Fibroblast of gingiva (primary cell): Measurements from ENCODE around the gene NDUFA11.

Source experiments
- DNase-seq: peaks from one replicate; pipeline ENCODE4 v3.0.0-alpha.2; 2011; ENCODE audit warnings: low read depth

NDUFA11 gene

GRCh38 chr19:5903624-5904351, at the start of gene NDUFA11:
TSS of gene NDUFA11 (minus strand) at chr19:5903790. CDS start at chr19:5903708, 82 bp downstream.
- peak; percentile 97 for DNase-seq

GRCh38 chr19:5953030-5953589, 49.5 kb upstream of the NDUFA11 start:
- DNase-seq = peak; percentile 61

DNA sequence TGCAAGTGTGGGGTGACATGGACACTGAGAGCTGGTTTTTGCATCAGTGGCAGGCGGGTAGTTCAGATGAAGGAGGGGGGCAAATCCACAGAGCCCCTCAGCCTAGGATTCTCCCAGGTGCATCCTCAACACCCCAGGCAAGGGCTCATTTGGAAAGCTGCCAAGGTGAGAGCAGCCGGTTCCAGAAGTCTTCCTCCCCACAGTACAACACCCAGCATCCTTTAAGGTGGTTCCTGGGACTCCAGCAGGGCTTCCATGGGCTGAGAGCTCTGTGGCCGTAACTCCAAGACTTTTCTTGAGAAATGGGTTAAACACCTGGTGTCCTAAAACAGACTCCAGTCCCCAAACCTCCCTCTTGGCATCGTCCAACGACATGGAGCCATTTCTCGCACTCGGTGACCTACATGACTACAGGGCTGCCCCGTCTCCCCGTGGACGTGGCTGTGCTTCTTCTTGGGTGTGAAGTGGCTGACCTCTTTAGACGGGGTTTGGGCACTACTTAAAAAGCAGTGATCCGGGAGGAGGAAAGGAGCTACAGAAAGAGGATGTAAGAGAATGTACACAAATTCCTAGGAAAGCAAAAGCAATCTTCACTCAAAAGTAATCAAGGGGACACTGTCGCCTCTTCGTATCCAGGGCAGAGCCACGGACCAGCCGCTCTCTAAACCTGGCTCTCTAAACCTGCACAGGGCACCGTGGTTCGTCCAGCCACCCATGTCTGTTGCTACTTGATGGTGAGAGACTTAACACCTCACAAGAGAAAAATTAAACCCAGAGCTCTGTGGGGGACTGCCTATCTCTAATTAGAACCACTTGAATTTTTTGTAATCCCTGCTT, 48.8 kb upstream of the NDUFA11 start:
- no peak for DNase-seq

GRCh38 chr19:5951338-5951861, 47.8 kb upstream of the NDUFA11 start:
- no peak for DNase-seq

- no peak for DNase-seq
Measured at GRCh38 chr19:5950741-5951140, 47.2 kb upstream of the NDUFA11 start.

DNA sequence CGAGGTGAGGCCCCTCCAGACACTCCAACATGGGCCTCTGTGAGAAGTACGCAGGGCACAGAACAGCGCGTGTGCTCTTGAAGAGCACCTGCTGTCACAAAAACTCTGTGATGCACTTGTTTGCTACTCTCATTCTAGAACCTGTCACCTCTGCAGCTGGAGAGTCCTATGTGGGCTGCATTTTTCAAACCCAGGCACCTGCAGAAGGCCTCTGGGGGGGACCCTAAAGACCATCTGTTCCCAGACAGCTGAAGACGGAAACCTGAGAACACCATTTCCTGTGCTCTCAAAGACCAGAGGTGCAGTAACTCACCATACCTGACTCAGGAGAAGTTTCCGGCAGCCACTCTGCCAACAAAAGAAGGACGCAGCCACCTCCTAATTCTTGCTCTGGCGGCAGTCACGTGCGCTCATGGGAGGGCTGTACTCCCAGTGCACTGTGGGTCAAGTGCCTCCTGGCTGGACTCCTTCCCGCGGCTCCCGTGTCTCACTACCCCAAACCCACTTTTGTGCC, 46.3 kb upstream of the NDUFA11 start:
- no peak for DNase-seq

GRCh38 chr19:5948752-5949564, 45.4 kb upstream of the NDUFA11 start:
- DNase-seq = no peak

DNA sequence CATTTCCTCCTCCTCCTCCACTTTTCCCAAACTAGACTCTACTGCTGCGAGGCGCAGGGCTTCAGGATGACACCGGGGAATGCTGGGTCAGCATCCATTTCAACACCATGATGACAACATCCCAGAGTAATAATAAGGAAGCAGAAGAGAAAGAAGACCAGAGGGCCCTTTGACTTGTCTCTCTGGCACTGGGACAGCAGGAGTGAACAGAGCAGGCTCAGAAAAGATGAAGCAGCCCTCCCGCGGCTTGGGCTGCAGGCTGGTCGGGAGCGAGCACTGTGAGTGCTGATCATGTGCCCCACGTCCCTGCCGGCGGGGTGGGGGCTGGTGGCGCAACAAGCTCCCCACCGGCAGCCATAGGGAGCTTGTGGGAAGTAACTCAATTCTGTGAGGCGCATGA, 43.8 kb upstream of the NDUFA11 start:
- peak; percentile 66 for DNase-seq

- peak; percentile 20 for DNase-seq
Measured at GRCh38 chr19:5943623-5944022, 40.0 kb upstream of the NDUFA11 start.

GRCh38 chr19:5943045-5943444, 39.5 kb upstream of the NDUFA11 start:
- DNase-seq = no peak

DNA sequence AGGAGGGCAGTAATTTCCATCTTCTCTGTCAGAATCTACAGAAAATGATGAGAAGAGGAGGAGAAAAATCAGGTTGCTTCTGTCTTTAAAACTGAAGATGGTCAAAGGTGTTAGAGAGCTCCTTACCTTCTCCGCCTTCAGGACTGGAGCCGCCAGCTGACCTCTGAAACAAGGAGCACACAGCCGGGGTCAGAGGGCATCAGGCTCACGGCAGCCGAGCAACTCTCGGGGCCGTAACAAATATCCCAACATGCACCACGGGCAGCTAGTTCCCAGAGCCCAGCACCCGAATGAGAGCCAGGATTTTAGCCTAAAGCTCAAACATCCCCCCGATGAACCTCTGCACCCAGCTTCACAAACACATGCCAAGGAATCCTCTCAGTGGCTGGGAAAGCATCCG, 38.1 kb upstream of the NDUFA11 start:
- no peak for DNase-seq

- DNase-seq = no peak
Measured at GRCh38 chr19:5940260-5941208, 36.9 kb upstream of the NDUFA11 start.

- no peak for DNase-seq
Measured at GRCh38 chr19:5937550-5937949, 34.0 kb upstream of the NDUFA11 start.

GRCh38 chr19:5936292-5936592, 32.7 kb upstream of the NDUFA11 start:
- DNase-seq = no peak

DNA sequence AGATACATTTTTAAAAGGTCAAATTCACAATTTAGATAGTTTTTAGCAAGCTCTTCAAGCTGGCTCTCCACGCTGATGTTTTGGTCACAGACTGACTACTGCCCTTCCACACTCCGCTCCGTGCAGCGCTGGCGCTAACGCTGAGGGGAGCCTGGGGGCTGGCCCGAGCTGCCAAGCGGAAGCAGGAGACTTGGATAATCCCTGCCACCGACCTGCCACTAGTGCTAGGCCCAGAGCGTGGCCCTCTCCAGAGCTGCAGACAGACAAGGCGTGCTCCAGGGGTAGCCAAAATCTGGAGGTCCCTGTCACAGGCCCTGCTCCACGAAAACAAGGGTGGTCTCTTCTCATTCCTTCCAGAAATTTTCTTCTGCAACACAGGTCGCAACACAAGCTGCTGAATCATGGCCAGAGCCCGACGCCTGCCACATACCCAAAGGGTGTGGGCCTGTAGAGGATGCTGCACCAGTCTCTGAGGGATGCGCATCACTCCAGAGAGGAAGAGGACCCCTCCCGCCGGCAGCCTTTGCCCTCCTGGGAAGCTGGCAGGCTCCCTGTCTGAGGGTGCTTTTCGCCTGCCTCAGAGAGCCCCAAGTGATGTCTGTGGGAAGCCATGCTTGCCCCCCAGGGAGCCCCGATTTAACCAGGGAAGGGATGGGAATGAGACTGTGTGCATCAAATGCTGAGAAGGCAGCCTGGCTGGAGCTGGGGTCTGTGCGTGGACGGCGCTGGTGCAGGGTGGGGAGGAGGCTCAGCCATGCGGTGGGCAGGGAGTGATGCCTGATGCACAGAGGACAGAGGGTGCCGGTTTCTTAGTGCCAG, 32.1 kb upstream of the NDUFA11 start:
- no peak for DNase-seq

DNA sequence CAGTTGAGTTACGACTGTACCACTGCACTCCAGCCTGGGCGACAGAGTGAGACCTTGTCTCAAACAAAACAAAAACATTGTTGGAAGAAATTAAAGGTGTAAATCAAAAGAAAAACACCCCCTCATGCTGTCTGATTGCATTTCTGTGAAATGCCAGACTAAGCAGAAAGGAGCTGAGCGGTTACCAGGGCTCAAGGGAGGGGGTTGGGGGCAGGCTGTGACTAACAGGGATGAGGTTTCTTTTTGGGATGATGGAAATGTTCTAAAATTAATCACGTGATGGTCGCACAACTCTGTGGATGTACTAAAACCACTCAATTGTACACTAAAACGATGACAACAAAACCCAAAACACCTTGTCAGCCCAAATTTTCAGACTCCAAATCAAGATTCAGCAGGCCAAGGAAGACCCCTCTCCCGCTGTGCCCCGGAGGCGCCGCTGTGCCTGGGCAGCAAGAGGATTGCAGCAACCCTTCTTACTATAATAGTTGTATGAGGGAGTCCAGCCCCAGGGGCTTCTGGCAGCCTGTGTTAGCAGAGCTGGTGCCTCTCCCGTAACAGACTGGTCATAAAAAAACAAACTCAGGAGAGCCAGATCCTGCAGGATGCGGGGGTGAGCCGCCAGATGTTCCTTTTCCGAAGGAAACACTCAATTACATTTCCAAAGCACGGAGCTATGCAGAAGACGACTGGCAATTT, 31.3 kb upstream of the NDUFA11 start:
- DNase-seq = peak; percentile 88

GRCh38 chr19:5934069-5934401, 30.4 kb upstream of the NDUFA11 start:
- no peak for DNase-seq

- DNase-seq = no peak
Measured at GRCh38 chr19:5933391-5934068, 29.9 kb upstream of the NDUFA11 start.
